ENCODE data around the gene MACROD1. TPM values are rescaled to one million over a fixed set of nuclear protein-coding genes. Genes with fewer than 3 reads are reported as not detected.

MACROD1 gene
- total and polyA plus RNA-seq, 9 of the 15 experiments (the other 6 are each of a cell fraction or from before 2014, with no cell fraction given): 1.1 to 60.0 (median 26.4) TPM

DNA sequence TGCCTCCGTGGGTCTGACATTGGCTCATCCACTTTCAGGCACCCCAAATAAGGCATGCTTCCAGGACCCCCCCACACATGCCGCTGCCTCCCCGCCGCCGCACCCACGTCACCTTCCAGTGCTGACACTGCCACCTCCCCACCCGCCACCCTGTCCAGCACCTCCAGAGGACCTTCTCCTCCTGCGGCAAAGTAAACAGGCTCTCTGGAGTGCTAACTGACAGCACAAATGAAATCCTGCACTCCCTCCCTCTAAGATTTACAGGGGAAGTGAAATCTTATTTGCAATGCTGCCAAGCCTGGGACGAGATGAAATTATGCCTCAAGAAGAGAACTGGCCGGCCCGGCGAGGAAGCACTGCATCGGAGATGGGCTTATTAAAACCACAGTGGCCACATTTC is 35.3 kb downstream of the MACROD1 start:
- H3K4me3 ChIP-seq: no peak overlapping the region
- H3K36me3 ChIP-seq (ENCODE audit: control insufficient read depth, insufficient read depth, low read length): no peaks in the 10 kb centered on the region
- no peak for ATAC-seq
- H3K4me2 ChIP-seq (ENCODE audit: insufficient read depth, low read length): no peak overlapping the region
- H2AFZ ChIP-seq (ENCODE audit: low read depth, low read length): no peak overlapping the region
- no peak overlapping the region for H3K27ac ChIP-seq (ENCODE audit: extremely low read depth, low read depth, low read length)
- no peaks in the 10 kb centered on the region for H3K27me3 ChIP-seq (ENCODE audit: control insufficient read depth in 2 of 2, insufficient read depth in 2 of 2, low read length in 2 of 2)
- peaks cover 8% of the 10 kb centered on the region for H3K9me1 ChIP-seq (ENCODE audit: control insufficient read depth, insufficient read depth, low read length)
- no peak for DNase-seq (ENCODE audit: extremely low read depth in 1 of 4, low spot score in 3 of 4)
- WGBS (ENCODE audit: insufficient coverage, low coverage, missing lambda C conversion rate): 64% methylated on average over 13 of the region's 13 CpGs
- peaks cover 35% of the 10 kb centered on the region for H4K20me1 ChIP-seq (replicated peaks; ENCODE audit: control insufficient read depth, insufficient read depth, low read length)
- no peak overlapping the region for H3K9ac ChIP-seq (ENCODE audit: insufficient read depth in 1 of 2, low read depth in 2 of 2, low read length in 2 of 2)
- FAIRE-seq: no peak
- POLR2A ChIA-PET: interaction anchor here (0.6 kb wide), 2 partner anchors 23 to 33 kb away, joined by 3 to 4 read pairs; no protein-coding TSS in a partner anchor
- no peak for TF ChIP-seq MCM7 (IDR thresholded peaks at IDR 0.05)
- no peak for TF ChIP-seq ZFP91 (CRISPR knock-in tag; IDR thresholded peaks at IDR 0.05)
- no peak for TF ChIP-seq GTF3C2 (IDR thresholded peaks at IDR 0.05; ENCODE audit: borderline replicate concordance, extremely low read depth, insufficient read length)
- no peak for TF ChIP-seq SMC3 (conservative IDR thresholded peaks at IDR 0.05; ENCODE audit: insufficient read depth, low read depth, low read length)
- TF ChIP-seq TAF1 (IDR thresholded peaks at IDR 0.05; ENCODE audit: control insufficient read depth, extremely low read depth, insufficient read depth, low read length, severe bottlenecking): no peak
- no peak for TF ChIP-seq NCOR1 (IDR thresholded peaks at IDR 0.05)
- no peak for TF ChIP-seq NRF1 (conservative IDR thresholded peaks at IDR 0.05 in 1 of 2, IDR thresholded peaks at IDR 0.05 in 1 of 2)
- TF ChIP-seq PATZ1 (CRISPR knock-in tag; IDR thresholded peaks at IDR 0.05; ENCODE audit: borderline replicate concordance): no peak
- no peak for TF ChIP-seq CBFB (CRISPR knock-in tag; IDR thresholded peaks at IDR 0.05)
- TF ChIP-seq MAX (CRISPR knock-in tag; IDR thresholded peaks at IDR 0.05): no peak
- no peak for TF ChIP-seq ZC3H11A (IDR thresholded peaks at IDR 0.05; ENCODE audit: low read depth, low read length)
- H3K9me3 ChIP-seq (replicated peaks; ENCODE audit: control insufficient read depth, insufficient read depth, low read depth, low read length): no peaks in the 10 kb centered on the region
- CTCF ChIA-PET (ENCODE audit: low intra/inter-chr PET ratio): no interaction called here
- in situ Hi-C loops (cut with MboI): no loop called here
- intact Hi-C loops (cut with micrococcal nuclease): no loop called here
- peaks cover 0 to 29% of the 10 kb centered on the region in 2 experiments; a peak in 2 of 5 replicates for H3K4me1 ChIP-seq (replicated peaks in 1 of 2; ENCODE audit: control insufficient read depth in 2 of 2, insufficient read depth in 2 of 2, low read length in 2 of 2)
- no TSS peak for BruUV-seq (replicated peaks)
- H3K79me2 ChIP-seq (ENCODE audit: control insufficient read depth, insufficient read depth, low read length): no peaks in the 10 kb centered on the region
